ENCODE results near the gene CEACAM4.

CEACAM4 gene

GRCh38 chr19:41624937-41625336 is 1.9 kb downstream of the CEACAM4 start:
- no peak for DNase-seq
- TF ChIP-seq POLR2A (IDR thresholded peaks at IDR 0.05; ENCODE audit: low read length) (no peak), GATA1 (IDR thresholded peaks at IDR 0.05; ENCODE audit: low read depth, low read length) (no peak)

GRCh38 chr19:41624515-41624914 is 2.4 kb downstream of the CEACAM4 start:
- no peak for DNase-seq
- no peak for TF ChIP-seq POLR2A (IDR thresholded peaks at IDR 0.05; ENCODE audit: low read length)

GRCh38 chr19:41623360-41623759 is 3.5 kb downstream of the CEACAM4 start:
- TF ChIP-seq POLR2A (IDR thresholded peaks at IDR 0.05; ENCODE audit: low read length) (no peak), GATA1 (IDR thresholded peaks at IDR 0.05; ENCODE audit: low read depth, low read length) (no peak)
- DNase-seq, result no peak

- TF ChIP-seq GATA1 (IDR thresholded peaks at IDR 0.05; ENCODE audit: low read depth, low read length) (no peak), POLR2A (IDR thresholded peaks at IDR 0.05; ENCODE audit: low read length) (no peak)
- DNase-seq, result no peak
These were observed 5.2 kb downstream of the CEACAM4 start for GRCh38 chr19:41621654-41622053.

- no peak for TF ChIP-seq POLR2A (IDR thresholded peaks at IDR 0.05; ENCODE audit: low read length)
- no peak for TF ChIP-seq GATA1 (IDR thresholded peaks at IDR 0.05; ENCODE audit: low read depth, low read length)
- no peak for DNase-seq
These were observed 5.6 kb downstream of the CEACAM4 start for GRCh38 chr19:41621226-41621625.

- no peak for DNase-seq
- TF ChIP-seq GATA1 (IDR thresholded peaks at IDR 0.05; ENCODE audit: low read depth, low read length) (no peak), POLR2A (IDR thresholded peaks at IDR 0.05; ENCODE audit: low read length) (no peak)
These were observed 6.7 kb downstream of the CEACAM4 start for GRCh38 chr19:41620171-41620570.

GRCh38 chr19:41619018-41619556 is 7.8 kb downstream of the CEACAM4 start:
- DNase-seq, result no peak

GRCh38 chr19:41617941-41618730 is 8.7 kb downstream of the CEACAM4 start:
- DNase-seq, result no peak
- no peak for TF ChIP-seq GATA1 (IDR thresholded peaks at IDR 0.05; ENCODE audit: low read depth, low read length)
- no peak for TF ChIP-seq POLR2A (IDR thresholded peaks at IDR 0.05; ENCODE audit: low read length)

More at GRCh38 chr19:41619018-41619556, 7.8 kb downstream of the CEACAM4 start:
- no peak for TF ChIP-seq GATA1 (IDR thresholded peaks at IDR 0.05; ENCODE audit: low read depth, low read length)
- TF ChIP-seq POLR2A (IDR thresholded peaks at IDR 0.05; ENCODE audit: low read length), result no peak

GRCh38 chr19:41616792-41617621 is 9.9 kb downstream of the CEACAM4 start:
- DNase-seq, result no peak
- no peak for TF ChIP-seq GATA1 (IDR thresholded peaks at IDR 0.05; ENCODE audit: low read depth, low read length)
- no peak for TF ChIP-seq POLR2A (IDR thresholded peaks at IDR 0.05; ENCODE audit: low read length)

GRCh38 chr19:41615207-41615606 is 11.7 kb downstream of the CEACAM4 start:
- TF ChIP-seq GATA1 (IDR thresholded peaks at IDR 0.05; ENCODE audit: low read depth, low read length) (no peak), POLR2A (IDR thresholded peaks at IDR 0.05; ENCODE audit: low read length) (no peak)
- no peak for DNase-seq

GRCh38 chr19:41612483-41612882 is 14.4 kb downstream of the CEACAM4 start:
- DNase-seq, result no peak
- no peak for TF ChIP-seq POLR2A (IDR thresholded peaks at IDR 0.05; ENCODE audit: low read length)
- no peak for TF ChIP-seq GATA1 (IDR thresholded peaks at IDR 0.05; ENCODE audit: low read depth, low read length)

GRCh38 chr19:41610789-41611188 is 16.1 kb downstream of the CEACAM4 start:
- TF ChIP-seq GATA1 (IDR thresholded peaks at IDR 0.05; ENCODE audit: low read depth, low read length) (no peak), POLR2A (IDR thresholded peaks at IDR 0.05; ENCODE audit: low read length) (no peak)
- no peak for DNase-seq

GRCh38 chr19:41607668-41608067 is 19.2 kb downstream of the CEACAM4 start:
- TF ChIP-seq GATA1 (IDR thresholded peaks at IDR 0.05; ENCODE audit: low read depth, low read length), result no peak
- TF ChIP-seq POLR2A (IDR thresholded peaks at IDR 0.05; ENCODE audit: low read length), result no peak
- no peak for DNase-seq

- TF ChIP-seq POLR2A (IDR thresholded peaks at IDR 0.05; ENCODE audit: low read length) (no peak), GATA1 (IDR thresholded peaks at IDR 0.05; ENCODE audit: low read depth, low read length) (no peak)
- no peak for DNase-seq
These were observed 20.5 kb downstream of the CEACAM4 start for GRCh38 chr19:41606215-41606837.

Measured in erythroblast (primary cell).